ENCODE results near the gene CDYL.

DNA sequence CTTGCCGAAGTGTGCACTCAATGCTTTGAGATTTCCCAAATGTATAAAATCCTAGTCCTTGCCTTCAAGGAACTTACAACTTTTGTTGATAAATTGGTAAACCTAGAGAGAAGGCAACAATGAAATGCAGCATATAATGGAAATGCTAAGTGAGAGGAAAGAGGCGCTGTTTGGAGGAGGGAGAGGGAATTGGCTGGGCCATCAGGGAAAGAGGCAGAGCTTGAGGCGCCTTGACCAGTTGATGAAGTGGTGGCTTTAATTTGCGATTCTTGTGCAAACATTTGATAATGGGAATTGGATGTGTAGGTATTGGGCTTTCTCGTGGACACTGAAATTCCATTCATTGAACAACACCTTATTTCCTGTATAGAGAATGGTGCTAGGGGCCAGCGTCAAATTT is 1.9 kb upstream of the CDYL start:
- no peak for TF ChIP-seq CTCF (IDR thresholded peaks at IDR 0.05; ENCODE audit: low read depth, low read length)
- no peak for TF ChIP-seq EZH2phosphoT487 (IDR thresholded peaks at IDR 0.05; ENCODE audit: low read depth)

Measured in OCI-LY3 (cell line).